Skeletal muscle satellite cell (primary cell): ENCODE measurements around the gene DYNC1I1.

ENCODE experiments used
- H3K27me3 ChIP-seq: 2 replicates; pipeline ENCODE4 v1.7.0; 2013; ENCODE audit warnings: low read length; ENCODE audit not compliant: control insufficient read depth, insufficient read depth
- H3K36me3 ChIP-seq: 2 replicates; pipeline ENCODE4 v1.7.0; 2013; ENCODE audit warnings: mild to moderate bottlenecking, control low read depth, low read length; ENCODE audit not compliant: insufficient read depth
- H3K4me1 ChIP-seq: 2 replicates; pipeline ENCODE4 v1.7.0; 2013; ENCODE audit warnings: low read length; ENCODE audit not compliant: control insufficient read depth, insufficient read depth
- H3K4me2 ChIP-seq: 2 replicates; pipeline ENCODE4 v1.7.0; 2013; ENCODE audit warnings: mild to moderate bottlenecking, low read length
- H3K4me3 ChIP-seq: 2 replicates; pipeline ENCODE4 v1.7.0; 2013; ENCODE audit warnings: low read length
- H3K9ac ChIP-seq: 2 replicates; pipeline ENCODE4 v1.7.0; 2013; ENCODE audit warnings: mild to moderate bottlenecking, low read depth, low read length, moderate library complexity
- H3K9me3 ChIP-seq: replicated peaks from 2 replicates; pipeline ENCODE4 v1.7.0; 2013; ENCODE audit warnings: mild to moderate bottlenecking, control low read depth, low read length

Gene DYNC1I1

GRCh38 chr7:95916573-95917297 lies 144.4 kb downstream of the DYNC1I1 start:
- H3K27me3 ChIP-seq: no peaks in the 10 kb centered on the region
- H3K9ac ChIP-seq: peak overlapping the region; percentile 32
- no peaks in the 10 kb centered on the region for H3K9me3 ChIP-seq

DNA sequence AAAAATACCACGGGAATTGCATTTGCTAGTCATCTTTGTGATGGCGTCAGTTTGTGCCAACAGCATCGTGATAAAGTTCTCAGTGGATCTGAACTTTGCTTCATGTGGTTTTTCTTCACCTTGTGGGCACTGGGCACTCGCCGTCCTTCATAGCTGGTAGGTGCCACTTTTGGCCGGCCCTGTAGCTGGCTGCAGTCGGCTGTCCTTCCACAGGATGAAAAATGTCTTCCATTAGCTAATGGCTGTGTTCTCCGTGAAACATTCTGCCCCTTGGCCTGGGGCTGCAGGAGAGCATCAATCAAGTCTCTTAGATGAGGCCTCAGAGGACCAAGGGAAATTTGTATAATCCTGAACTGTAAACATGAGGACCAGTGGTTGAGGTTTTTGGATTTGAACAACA lies 145.3 kb downstream of the DYNC1I1 start:
- no peak overlapping the region for H3K4me2 ChIP-seq
- H3K4me3 ChIP-seq: no peak overlapping the region
- H3K9me3 ChIP-seq: no peaks in the 10 kb centered on the region
- peaks cover 15% of the 10 kb centered on the region for H3K4me1 ChIP-seq
- H3K9ac ChIP-seq: no peak overlapping the region
- no peaks in the 10 kb centered on the region for H3K36me3 ChIP-seq
- no peaks in the 10 kb centered on the region for H3K27me3 ChIP-seq

More at GRCh38 chr7:95916573-95917297, 144.4 kb downstream of the DYNC1I1 start:
- Histone ChIP-seq H3K4me1 (peaks cover 6% of the 10 kb centered on the region), H3K4me2 (peak overlapping the region; percentile 70), H3K4me3 (peak overlapping the region; percentile 48), H3K36me3 (no peaks in the 10 kb centered on the region)

DNA sequence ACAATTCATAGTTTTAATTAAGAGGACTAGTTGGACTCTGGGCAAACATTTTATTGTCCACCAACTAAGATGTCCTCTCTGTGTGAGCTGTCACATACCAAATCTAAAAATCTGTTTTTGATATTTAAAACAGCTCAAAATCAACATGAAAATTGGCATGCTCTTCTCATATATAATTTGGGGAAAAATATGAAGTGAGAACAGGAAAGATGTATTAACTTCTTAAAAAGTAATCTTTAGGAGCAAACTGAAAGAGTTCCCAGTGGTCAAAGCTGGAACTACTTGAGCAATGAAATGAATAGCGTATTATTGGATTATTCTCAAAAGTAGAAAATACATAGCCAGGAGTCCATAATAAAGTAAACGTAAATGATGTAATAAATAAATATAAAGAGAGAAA lies 147.2 kb downstream of the DYNC1I1 start:
- Histone ChIP-seq H3K4me1 (peaks cover 16% of the 10 kb centered on the region), H3K4me3 (no peak overlapping the region), H3K9ac (no peak overlapping the region), H3K36me3 (no peaks in the 10 kb centered on the region), H3K9me3 (no peaks in the 10 kb centered on the region), H3K4me2 (no peak overlapping the region), H3K27me3 (no peaks in the 10 kb centered on the region)

DNA sequence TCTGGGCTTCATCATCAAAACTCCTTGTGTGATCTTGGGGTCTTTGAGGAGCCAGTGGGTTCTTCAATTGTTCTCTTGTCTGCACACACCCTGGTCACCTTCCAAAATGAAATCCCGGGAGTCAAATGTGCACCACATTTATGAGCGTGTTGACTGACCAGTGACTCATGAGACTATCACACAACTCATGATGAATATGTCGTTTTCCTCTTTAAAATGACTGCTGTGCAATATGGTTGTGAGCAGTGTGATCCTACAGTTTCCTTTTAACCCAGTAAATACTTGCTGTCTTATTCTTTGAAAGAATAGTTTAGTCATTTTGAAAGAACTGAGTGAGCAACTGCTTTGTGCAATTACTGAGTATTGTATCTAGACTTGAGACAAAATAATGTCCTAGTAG lies 149.2 kb downstream of the DYNC1I1 start:
- Histone ChIP-seq H3K36me3 (no peaks in the 10 kb centered on the region), H3K4me3 (no peak overlapping the region), H3K4me1 (peaks cover 16% of the 10 kb centered on the region), H3K9ac (no peak overlapping the region), H3K9me3 (no peaks in the 10 kb centered on the region), H3K27me3 (no peaks in the 10 kb centered on the region), H3K4me2 (peak overlapping the region; percentile 29)

GRCh38 chr7:95922191-95922590 lies 149.8 kb downstream of the DYNC1I1 start:
- peak overlapping the region; percentile 29 for H3K4me2 ChIP-seq
- no peaks in the 10 kb centered on the region for H3K27me3 ChIP-seq
- no peaks in the 10 kb centered on the region for H3K9me3 ChIP-seq
- no peak overlapping the region for H3K4me3 ChIP-seq
- no peak overlapping the region for H3K9ac ChIP-seq
- H3K36me3 ChIP-seq: no peaks in the 10 kb centered on the region
- peaks cover 16% of the 10 kb centered on the region for H3K4me1 ChIP-seq

DNA sequence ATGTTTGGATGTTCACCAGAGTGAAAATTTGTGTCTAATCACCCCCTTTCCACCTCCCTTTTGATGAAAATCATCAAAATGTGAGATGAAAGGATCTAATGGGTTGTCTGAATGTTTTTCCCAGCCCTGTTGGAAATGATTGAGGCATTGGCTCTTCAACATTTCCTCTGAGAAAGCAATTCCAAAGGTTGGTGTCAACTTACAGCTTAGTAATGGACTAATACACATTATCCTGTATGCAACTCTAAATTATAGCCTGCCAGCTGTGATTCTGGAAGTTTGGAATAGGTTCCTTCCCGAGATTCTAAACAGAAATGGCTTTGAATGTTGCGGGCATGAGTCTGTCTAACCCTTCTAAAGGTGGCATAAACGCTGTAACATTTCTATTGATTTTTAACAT lies 152.9 kb downstream of the DYNC1I1 start:
- H3K9me3 ChIP-seq: no peaks in the 10 kb centered on the region
- no peaks in the 10 kb centered on the region for H3K36me3 ChIP-seq
- H3K9ac ChIP-seq: no peak overlapping the region
- H3K27me3 ChIP-seq: no peaks in the 10 kb centered on the region
- H3K4me1 ChIP-seq: peaks cover 16% of the 10 kb centered on the region
- no peak overlapping the region for H3K4me2 ChIP-seq
- no peak overlapping the region for H3K4me3 ChIP-seq

GRCh38 chr7:95925971-95926370 lies 153.6 kb downstream of the DYNC1I1 start:
- H3K4me2 ChIP-seq: no peak overlapping the region

GRCh38 chr7:95927756-95928155 lies 155.4 kb downstream of the DYNC1I1 start:
- no peaks in the 10 kb centered on the region for H3K4me1 ChIP-seq
- no peaks in the 10 kb centered on the region for H3K9me3 ChIP-seq
- H3K9ac ChIP-seq: no peak overlapping the region
- H3K4me3 ChIP-seq: no peak overlapping the region
- no peaks in the 10 kb centered on the region for H3K36me3 ChIP-seq
- H3K27me3 ChIP-seq: no peaks in the 10 kb centered on the region
- no peak overlapping the region for H3K4me2 ChIP-seq

More at GRCh38 chr7:95925971-95926370, 153.6 kb downstream of the DYNC1I1 start:
- peaks cover 16% of the 10 kb centered on the region for H3K4me1 ChIP-seq
- no peak overlapping the region for H3K4me3 ChIP-seq
- no peaks in the 10 kb centered on the region for H3K36me3 ChIP-seq
- H3K27me3 ChIP-seq: no peaks in the 10 kb centered on the region
- H3K9me3 ChIP-seq: no peaks in the 10 kb centered on the region
- H3K9ac ChIP-seq: no peak overlapping the region

- Histone ChIP-seq H3K4me3 (no peak overlapping the region), H3K9me3 (no peaks in the 10 kb centered on the region), H3K4me1 (no peaks in the 10 kb centered on the region), H3K9ac (no peak overlapping the region), H3K27me3 (no peaks in the 10 kb centered on the region), H3K4me2 (no peak overlapping the region), H3K36me3 (no peaks in the 10 kb centered on the region)
Measured at GRCh38 chr7:95929710-95930280, 157.4 kb downstream of the DYNC1I1 start.

- Histone ChIP-seq H3K27me3 (no peaks in the 10 kb centered on the region), H3K9me3 (no peaks in the 10 kb centered on the region), H3K4me1 (no peaks in the 10 kb centered on the region), H3K4me3 (no peak overlapping the region), H3K4me2 (no peak overlapping the region), H3K9ac (no peak overlapping the region), H3K36me3 (no peaks in the 10 kb centered on the region)
Measured at GRCh38 chr7:95931460-95932232, 159.3 kb downstream of the DYNC1I1 start.

- no peak overlapping the region for H3K4me2 ChIP-seq
- no peaks in the 10 kb centered on the region for H3K9me3 ChIP-seq
- no peaks in the 10 kb centered on the region for H3K4me1 ChIP-seq
- H3K27me3 ChIP-seq: no peaks in the 10 kb centered on the region
- no peak overlapping the region for H3K9ac ChIP-seq
- no peak overlapping the region for H3K4me3 ChIP-seq
- no peaks in the 10 kb centered on the region for H3K36me3 ChIP-seq
Measured at GRCh38 chr7:95933618-95934017, 161.3 kb downstream of the DYNC1I1 start.
